Stimulated activated CD4-positive, alpha-beta T cell treated with anti-CD3 and anti-CD28 coated beads, TNF-alpha, amount 100 ng/mL, for 4 hours (primary cell): Measurements from ENCODE around the gene PKHD1.

ENCODE experiments used
- DNase-seq, 3 experiments: peaks; one replicate each; pipeline ENCODE4 v3.0.0-alpha.2; 2020; ENCODE audit warnings: low read depth in 3 of 3

Gene PKHD1

DNA sequence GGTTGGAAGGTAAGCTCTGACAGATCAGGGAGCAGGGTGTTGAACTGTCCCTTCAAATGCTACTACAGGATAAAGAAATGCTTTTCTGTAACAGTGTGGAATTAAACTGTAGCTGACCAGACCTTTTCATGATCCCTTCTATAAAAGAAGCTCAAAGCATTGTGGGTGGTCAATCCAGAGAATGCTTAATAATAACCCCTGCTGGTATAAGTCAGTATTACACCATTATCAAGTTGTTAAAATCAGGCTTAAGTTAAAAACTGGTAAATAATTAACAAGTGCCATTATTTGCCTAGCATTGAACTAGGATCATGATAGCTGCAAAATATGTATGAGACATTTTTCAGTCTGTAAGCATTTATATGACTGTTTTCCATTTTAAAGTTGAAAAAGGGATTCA, 468.9 kb downstream of the PKHD1 start:
- no peak for DNase-seq

GRCh38 chr6:51617751-51618150, 469.7 kb downstream of the PKHD1 start:
- DNase-seq, result no peak

DNA sequence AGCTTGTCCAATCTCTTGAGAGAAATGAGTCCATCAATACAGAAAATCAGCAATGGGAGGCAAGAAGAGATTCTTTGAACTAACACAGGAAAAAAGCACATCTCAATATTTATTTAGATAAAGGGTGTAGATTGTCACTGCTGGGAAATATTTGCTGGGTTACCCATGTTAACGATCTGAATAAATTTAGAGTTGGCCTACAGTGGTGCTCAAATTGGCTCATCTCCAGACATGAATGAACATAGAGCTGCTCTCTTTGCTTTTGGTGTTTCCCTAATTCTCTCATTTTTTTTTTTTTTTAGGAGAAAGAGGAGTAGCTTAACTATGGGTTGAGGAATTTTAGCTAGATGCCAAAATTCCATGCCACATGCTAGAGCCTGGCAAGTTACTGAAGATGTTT, 471.2 kb downstream of the PKHD1 start:
- no peak for DNase-seq

DNA sequence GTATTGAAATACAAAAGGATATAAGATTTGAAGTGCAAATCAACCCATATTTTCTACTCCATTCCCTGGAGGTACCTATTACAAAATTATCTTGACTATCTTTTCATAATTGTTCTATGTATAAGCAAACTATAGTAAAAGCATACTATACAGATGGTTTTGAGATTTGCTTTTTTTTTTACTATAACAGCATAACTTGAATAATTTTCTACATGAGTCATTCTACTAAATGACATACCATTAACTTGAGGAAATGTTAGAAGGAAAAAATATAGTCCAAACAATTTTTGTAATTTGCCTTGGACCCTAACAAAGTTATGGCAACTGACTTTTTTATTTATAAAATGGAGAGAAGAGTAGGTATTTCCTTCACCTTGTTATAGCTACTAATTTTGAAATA, 472.7 kb downstream of the PKHD1 start:
- no peak for DNase-seq

- DNase-seq, result no peak
Observed at GRCh38 chr6:51613558-51613957, 473.9 kb downstream of the PKHD1 start.

DNA sequence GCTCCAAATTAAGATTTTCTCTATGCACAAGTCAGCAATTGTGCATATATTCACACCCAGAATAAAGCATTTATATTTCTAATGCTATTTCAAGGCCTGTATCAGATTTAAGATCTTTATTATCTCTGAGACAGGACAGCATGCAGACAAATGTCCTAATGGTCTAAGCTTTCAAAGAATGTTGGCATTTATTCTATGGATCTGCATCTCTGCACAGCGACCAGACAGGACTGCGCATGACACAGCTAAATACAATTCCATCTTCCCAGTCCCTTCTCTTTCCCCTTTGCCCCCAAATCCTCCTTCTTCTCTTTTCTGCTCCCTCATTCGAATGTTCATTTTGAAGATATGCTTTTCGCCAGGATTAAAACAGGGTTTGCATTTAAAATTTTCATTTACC, 478.5 kb downstream of the PKHD1 start:
- DNase-seq, result no peak

- DNase-seq, result no peak
Observed at GRCh38 chr6:51608383-51608782, 479.0 kb downstream of the PKHD1 start.

- no peak for DNase-seq
Observed at GRCh38 chr6:51600514-51600913, 486.9 kb downstream of the PKHD1 start.

- DNase-seq, result no peak
Observed at GRCh38 chr6:51598171-51598570, 489.2 kb downstream of the PKHD1 start.

GRCh38 chr6:51594981-51595380, 492.4 kb downstream of the PKHD1 start:
- DNase-seq, result no peak

- no peak for DNase-seq
Observed at GRCh38 chr6:51585264-51585663, 502.1 kb downstream of the PKHD1 start.

- DNase-seq, result no peak
Observed at GRCh38 chr6:51584163-51584562, 503.2 kb downstream of the PKHD1 start.

GRCh38 chr6:51578994-51579393, 508.4 kb downstream of the PKHD1 start:
- no peak for DNase-seq

DNA sequence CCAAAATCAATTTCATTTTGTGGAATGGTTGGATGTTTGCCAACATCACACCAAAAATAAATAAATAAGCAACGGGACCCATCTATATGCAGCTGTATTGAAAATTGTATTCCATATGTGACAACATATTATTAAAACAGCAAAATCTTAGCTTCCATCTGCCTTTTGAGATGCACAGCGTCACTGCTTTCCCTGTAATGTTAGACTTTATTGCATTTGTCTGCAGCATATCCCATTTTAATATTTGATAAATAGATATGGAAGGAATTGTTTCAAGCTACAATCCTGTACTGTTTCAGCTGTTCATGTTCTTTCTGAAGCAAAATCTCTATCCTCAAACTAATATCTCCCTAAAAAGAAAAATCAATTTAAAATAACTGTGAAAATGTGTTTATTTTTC, 509.1 kb downstream of the PKHD1 start:
- DNase-seq, result no peak

- no peak for DNase-seq
Observed at GRCh38 chr6:51574040-51574439, 513.4 kb downstream of the PKHD1 start.

DNA sequence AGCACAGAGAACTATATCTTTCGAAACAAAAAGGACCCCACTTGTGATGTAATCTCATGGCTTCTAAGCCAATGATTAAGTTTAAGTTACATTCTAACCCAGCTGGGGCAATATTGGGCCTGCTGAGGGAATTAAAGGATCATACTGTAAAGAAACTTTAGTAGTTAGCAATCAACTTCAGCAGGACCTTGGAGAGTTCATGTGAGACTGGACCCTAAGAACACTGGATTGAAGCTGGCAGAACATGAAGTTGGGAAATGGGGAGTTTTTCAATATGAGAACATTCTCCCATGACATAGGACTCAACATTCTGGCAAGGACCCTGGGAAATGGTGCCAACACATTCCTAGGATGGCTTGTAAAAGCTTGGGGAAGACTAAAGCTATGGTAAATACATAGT, 516.2 kb downstream of the PKHD1 start:
- DNase-seq, result no peak

GRCh38 chr6:51570168-51570921, 517.1 kb downstream of the PKHD1 start:
- no peak for DNase-seq

DNA sequence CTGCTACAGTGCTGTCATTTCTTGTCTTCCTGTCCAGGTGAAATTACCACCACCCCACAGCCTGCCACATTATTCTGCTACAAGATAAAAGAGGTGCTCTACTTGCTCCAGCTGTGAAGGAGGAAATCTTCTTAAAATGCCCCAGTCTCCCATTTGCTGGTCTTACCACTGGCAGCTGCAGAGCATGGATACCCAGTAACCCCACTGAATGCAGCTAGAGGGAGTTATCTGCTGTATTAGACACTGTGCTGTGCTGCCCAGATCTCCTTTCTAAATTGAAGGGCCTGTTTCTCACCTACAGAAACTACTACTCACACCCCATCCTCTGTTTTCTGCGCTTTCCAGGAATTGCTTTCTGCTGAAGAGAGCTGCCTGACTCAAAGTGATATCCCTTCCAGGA, 517.8 kb downstream of the PKHD1 start:
- DNase-seq, result no peak

- no peak for DNase-seq
Observed at GRCh38 chr6:51568771-51569170, 518.6 kb downstream of the PKHD1 start.

DNA sequence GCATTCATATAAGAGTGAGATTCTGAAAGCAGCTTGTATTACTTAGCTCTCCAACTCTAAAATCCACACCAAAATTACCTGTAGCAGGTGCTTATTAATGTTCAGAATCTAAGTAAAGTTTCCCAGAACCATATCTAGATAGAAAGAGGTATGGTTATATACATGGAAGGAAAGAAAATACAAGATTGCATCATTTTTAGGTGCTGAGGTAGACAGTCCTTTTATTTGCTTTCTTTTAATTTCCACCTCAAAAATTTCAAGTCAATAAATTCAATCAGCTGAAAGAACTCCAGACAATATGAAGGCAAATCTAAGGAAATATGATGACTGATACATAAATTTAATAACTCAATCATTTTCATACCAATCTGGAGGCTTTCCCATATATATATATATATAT, 521.9 kb downstream of the PKHD1 start:
- no peak for DNase-seq
